Islet precursor cell (in vitro differentiated cells): ENCODE data around the gene STX1B.
A peak's percentile ranks its signal among the peaks of the same experiment; 100 is the strongest.
"Not testable (repeated sequence)": the region's sequence is repeated elsewhere in the genome, so short reads cannot be mapped to it uniquely, and the experiment has no call there.

Experiments
- DNase-seq: peaks from one replicate; pipeline ENCODE4 v3.0.0-alpha.2; 2018

Gene STX1B

GRCh38 chr16:31010585-31011325 is at the start of gene STX1B:
STX1B (minus strand) TSS chr16:31010638; CDS start chr16:31010396, 242 bp downstream.
- DNase-seq, result no peak

GRCh38 chr16:31055613-31056012 is 45.2 kb upstream of the STX1B start:
- DNase-seq, result no peak

DNA sequence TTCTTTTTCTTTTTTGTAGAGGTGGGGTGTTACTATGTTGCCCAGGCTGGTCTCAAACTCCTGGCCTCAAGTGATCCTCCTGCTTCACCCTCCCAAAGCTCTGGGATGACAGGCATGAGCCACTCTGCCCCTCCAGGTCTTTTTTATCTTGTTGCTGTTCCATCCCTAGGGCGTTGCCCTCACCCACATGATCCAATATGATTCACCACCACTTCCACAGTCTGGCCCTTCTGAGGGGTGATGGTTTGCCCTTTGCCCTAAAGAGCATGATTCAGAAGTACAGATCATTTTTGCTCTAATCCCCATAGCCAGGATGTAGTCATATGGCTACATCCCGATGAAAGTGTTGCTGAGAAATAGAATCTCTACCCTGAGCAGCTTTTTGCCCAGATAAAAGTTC is 41.7 kb upstream of the STX1B start:
- DNase-seq, result no peak

- no peak for DNase-seq
These were observed 40.0 kb upstream of the STX1B start for GRCh38 chr16:31050280-31051030.

DNA sequence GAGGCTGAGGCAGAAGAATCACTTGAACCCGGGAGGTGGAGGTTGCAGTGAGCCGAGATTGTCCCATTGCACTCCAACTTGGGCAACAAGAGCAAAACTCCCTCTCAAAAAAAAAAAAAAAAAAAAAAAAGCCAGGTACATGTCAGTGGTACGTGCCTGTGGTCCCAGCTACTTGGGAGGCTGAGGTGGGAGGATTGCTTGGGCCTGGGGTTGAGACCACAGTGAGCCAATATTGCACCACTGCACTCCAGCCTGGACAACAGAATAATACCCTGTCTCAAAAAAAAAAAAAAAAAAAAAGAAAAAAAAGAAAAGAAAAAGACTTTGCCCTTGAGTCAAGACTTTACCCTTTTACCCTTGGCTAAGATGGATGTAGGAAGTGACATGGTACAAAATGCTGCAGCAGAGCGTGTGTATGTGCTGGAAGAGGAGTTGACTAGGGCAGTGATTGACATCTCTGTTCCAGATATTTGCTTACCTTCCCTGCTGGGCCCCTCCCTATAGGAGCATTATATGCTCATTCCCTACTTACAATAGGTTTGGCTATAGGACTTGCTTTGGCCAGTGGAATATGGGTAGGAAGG is 33.6 kb upstream of the STX1B start:
- DNase-seq, result no peak

GRCh38 chr16:31043352-31043751 is 32.9 kb upstream of the STX1B start:
- DNase-seq, result no peak

DNA sequence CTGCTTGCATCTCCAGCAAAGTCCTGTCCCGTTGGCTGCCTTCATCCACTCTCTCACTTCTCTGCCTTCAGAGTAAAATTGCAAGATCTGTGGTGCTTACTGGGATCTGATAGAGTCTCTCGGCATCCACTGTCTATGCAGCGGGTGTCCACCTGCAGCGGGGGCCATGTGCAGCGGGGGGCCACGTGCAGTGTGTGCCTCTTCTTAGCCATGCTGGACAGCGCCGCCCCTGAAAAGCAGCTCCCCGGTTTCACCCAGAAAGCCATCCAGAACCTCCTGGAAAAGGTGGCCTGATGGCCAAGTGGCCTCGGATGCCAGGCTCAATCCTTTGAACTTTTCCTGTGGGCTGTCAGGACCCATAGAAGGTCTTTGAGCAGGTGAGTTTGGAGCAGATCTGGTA is 32.4 kb upstream of the STX1B start:
- no peak for DNase-seq

- no peak for DNase-seq
These were observed 28.6 kb upstream of the STX1B start for GRCh38 chr16:31038993-31039392.

- no peak for DNase-seq
These were observed 26.3 kb upstream of the STX1B start for GRCh38 chr16:31036691-31037090.

GRCh38 chr16:31033709-31034492 is 23.5 kb upstream of the STX1B start:
- peak; percentile 88 for DNase-seq

DNA sequence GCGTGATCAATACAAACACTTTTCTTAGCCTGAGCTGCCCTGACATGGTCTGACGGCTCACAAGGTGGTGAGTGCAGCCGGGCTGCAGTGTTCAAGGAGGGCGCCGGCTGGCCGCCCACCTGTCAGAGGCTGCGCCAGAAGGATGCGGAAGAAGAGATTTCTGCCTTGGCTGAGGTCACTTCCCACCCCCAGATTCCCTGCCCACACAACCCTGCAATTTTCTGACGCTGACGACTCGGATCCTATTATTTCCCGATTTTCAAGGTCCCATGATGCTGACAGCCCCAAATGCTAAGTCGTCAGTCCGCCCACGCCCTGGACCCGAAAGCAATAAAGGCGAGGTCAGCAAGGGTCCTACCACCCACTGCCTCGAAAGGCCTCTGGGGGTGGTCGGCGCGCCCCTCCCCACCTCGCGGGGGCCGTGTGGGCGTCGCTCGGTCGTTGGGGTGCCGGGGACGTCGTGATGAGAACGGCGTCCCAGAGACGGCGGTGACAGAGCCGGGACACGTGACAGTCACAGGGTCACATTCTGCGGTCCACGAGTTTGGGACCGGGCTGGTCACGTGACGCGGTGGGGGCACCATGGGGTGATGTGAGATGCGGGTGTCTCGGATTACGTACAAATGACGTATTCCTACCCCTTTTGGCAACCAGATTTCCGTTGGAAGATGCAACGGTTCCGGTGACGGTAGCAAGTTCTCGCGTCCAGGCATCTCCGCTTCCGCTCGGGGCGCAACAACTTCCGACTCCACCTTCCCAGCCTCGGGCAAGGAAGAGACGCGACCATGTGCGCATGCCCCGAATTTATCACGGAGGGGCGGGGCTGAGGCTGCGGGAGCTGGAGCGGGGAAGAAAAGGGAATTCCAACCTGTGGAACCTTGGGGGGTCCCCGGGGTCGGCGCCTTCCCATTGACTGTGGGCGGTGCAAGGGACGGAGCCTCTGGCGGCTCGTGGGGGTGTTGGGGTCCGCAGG is 22.6 kb upstream of the STX1B start, which contains the start of gene STX4:
STX4 (plus strand) TSS at position 823 of the 973 bp plus-strand sequence. CDS start 248 bp downstream, outside the sequence.
- peak; percentile 96 for DNase-seq

GRCh38 chr16:31031276-31031675 is 20.8 kb upstream of the STX1B start:
- no peak for DNase-seq

DNA sequence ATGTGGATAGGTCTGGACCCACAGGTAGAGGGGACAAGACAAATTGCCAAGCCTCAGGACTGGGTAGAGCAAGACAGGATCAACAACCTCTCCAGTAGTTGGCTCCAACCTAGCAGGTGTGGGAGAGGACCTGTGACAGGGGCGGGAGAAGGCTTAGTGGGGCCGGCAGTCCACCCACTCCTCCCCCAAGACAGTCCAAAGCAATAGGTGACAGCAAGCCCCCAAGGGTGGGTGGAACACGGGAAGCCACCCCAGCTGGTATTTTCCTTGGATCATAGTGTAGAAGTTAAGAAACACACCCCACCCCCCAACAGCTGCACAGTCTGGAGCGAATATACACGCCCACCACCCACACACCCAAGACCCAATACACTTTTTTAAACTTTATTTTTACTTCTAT is 18.8 kb upstream of the STX1B start:
- no peak for DNase-seq

DNA sequence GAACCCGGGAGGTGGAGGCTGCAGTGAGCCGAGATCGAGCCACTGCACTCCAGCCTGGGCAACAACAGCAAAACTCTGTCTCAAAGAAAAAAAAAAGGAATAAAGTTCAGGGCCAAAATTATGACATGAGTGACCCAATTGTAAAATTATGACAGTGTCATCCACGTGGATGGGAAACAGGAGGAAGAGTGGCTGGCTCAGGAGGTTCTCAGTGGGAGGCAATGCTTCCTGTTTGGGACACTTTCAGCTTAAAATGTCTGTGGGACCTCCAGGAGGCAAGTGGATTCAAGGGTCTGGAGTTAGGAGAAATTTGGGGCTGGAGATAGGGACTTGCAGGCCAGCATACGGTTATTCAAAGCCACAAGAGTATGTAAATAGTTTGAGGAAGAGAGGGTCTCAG is 14.9 kb upstream of the STX1B start:
- DNase-seq, result no peak

DNA sequence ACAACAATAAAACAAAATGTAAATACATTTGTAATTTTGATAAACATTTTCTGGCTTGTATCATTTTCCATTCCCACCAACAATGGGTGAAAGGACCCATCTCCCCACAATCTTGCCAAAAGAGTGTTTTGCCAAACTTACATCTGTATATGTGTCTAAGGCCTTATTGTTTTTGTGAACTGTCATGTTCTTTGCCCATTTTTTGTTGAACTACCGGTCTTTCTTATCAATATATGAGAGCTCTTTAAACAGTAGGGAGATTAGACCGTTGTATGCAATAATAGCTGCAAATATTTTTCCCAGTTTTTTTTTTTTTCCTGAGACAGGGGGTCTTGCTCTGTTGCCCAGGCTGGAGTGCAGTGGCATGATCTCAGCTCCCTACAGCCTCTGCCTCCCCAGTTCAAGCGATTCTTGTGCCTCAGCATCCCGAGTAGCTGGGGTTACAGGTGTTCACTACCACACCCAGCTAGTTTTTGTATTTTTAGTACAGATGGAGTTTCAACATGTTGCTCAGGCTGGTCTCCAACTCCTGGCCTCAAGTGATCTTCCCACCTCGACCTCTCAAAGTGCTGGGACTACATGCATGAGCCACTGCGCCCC is 13.3 kb upstream of the STX1B start:
- DNase-seq, result no peak

DNA sequence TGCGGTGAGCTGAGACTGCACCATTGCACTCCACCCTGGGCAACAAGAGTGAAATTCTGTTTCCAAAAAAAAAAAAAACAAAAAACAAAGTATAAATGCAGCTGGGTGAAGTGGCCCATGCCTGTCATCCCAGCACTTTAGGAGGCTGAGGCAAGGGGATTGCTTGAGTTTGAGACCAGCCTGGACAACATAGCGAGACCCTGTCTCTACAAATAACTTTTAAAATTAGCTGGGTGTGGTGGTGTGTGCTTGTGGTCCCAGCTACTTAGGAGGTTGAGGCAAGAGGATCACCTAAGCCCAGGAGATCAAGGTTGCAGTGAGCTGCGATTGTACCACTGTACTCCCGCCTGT is 12.8 kb upstream of the STX1B start:
- no peak for DNase-seq

DNA sequence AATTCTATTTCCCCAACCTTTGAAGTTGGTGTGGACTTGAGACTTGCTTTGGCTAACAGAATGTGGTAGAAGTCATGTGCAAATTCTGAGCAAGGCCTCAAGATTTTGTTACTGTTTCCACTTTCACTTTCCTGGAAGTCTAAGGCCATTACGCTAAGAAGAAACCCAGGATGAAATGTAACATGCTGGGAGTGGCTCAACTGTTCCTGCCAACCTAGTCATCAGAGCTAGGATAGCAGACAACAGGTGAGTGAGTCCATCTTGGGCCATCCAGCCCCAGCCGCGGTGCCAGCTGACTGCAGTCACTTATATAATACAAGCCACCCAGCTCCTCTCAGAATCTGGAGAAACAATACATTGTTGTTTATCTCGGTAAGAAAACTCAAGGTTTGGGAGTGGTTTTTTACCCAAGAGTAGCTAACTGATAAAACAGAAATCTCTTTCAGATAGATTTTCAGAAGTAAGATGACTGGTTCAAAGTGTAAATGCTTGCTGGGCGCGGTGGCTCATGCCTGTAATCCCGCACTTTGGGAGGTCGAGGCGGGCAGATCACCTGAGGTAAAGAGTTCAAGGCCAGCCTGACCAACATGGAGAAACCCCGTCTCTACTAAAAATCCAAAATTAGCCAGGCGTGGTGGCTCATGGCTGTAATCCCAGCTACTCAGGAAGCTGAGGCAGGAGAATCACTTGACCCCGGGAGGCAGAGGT is 12.3 kb upstream of the STX1B start:
- DNase-seq, result no peak

DNA sequence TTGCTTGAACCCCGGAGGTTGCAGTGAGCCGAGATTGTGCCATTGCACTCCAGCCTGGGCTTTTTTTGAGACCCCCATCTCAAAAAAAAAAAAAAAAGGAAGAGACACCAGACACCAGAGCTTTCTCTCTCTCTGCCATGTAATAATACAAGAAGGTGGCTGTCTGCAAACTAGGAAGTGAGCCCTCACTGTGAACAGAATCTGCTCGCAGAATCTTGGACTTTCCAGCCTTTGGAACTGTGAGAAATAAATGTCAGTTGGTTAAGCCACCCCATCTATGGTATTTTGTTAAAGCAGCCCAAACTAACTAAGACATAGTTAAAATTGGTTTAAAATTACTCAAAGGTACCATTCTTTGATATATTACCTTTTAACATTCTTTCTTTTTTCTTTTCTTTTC is 10.1 kb upstream of the STX1B start:
- DNase-seq, result no peak

DNA sequence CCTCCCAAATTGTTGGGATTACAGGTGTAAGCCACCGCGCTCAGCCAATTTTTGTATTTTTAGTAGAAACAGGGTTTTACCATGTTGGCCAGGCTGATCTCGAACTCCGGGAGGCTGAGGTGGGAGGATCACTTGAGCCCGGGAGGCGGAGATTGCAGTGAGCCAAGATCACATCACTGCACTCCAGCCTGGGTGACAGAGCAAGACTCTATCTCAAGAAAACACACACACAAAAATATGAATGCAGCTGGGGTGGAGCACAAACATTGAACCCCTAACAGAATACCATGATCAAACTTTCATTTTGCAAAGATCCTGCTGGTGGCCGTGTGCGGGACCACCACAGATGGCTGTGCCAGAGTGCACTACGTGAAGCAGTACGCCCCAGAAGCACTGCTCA is 7.3 kb upstream of the STX1B start:
- not testable (repeated sequence) for DNase-seq

GRCh38 chr16:31016018-31016417 is 5.6 kb upstream of the STX1B start:
- no peak for DNase-seq

- DNase-seq, result not testable (repeated sequence)
These were observed 2.9 kb upstream of the STX1B start for GRCh38 chr16:31013292-31013691.
